Heart left ventricle (tissue), 16 donors: ENCODE measurements around the gene SCYGR4. TPM values are rescaled to one million over a fixed set of nuclear protein-coding genes. Genes with fewer than 3 reads are reported as not detected.

Experiments
- ATAC-seq, 4 donors: fragments of 200-7000 bp; cut with Tn5 transposase; one replicate each; pipeline ENCODE4 v1.9.1; 2020 to 2022; ENCODE audit warnings: moderate library complexity in 4 of 4, mild to moderate bottlenecking in 3 of 4, moderate number of reproducible peaks in 1 of 4
- DNase-seq, 5 donors: peaks; one replicate each; pipeline ENCODE4 v3.0.0-alpha.2; 2020
- H3K27ac ChIP-seq, 12 donors: fragments of 200-600 bp; sonication (generic) in 4 of 12; one replicate each; pipeline versions ENCODE4 v1.5.0 to v1.8.0; 2016 to 2022; ENCODE audit warnings: mild to moderate bottlenecking in 2 of 12
- H3K27me3 ChIP-seq, 9 donors: fragments of 200-600 bp; sonication (generic) in 2 of 9; one replicate each; pipeline versions ENCODE4 v1.5.1 to v1.8.0; 2016 to 2022; ENCODE audit warnings: mild to moderate bottlenecking in 3 of 9
- H3K36me3 ChIP-seq, 9 donors: fragments of 200-600 bp; sonication (generic) in 2 of 9; one replicate each; pipeline versions ENCODE4 v1.5.0 to v1.8.0; 2018 to 2022; ENCODE audit warnings: mild to moderate bottlenecking in 2 of 9
- H3K4me1 ChIP-seq, 12 donors: fragments of 200-600 bp; sonication (generic) in 4 of 12; one replicate each; pipeline versions ENCODE4 v1.5.0 to v1.8.0; 2016 to 2022; ENCODE audit warnings: mild to moderate bottlenecking in 3 of 12
- H3K4me3 ChIP-seq, 12 donors: fragments of 200-600 bp; sonication (generic) in 4 of 12; one replicate each; pipeline versions ENCODE4 v1.5.0 to v1.8.0; 2017 to 2022; ENCODE audit warnings: mild to moderate bottlenecking in 9 of 12, moderate library complexity in 4 of 12
- H3K9me3 ChIP-seq, 12 donors: fragments of 200-600 bp; sonication (generic) in 4 of 12; one replicate each; pipeline versions ENCODE4 v1.5.0 to v1.8.0; 2016 to 2022; ENCODE audit warnings: mild to moderate bottlenecking in 1 of 12
- CTCF ChIP-seq, 12 donors: fragments of 200-600 bp; sonication (generic) in 4 of 12; IDR thresholded peaks; one replicate each; pipeline versions ENCODE4 v1.5.0 to v1.8.0; 2018 to 2022; ENCODE audit warnings: antibody characterized with exemption in 12 of 12, mild to moderate bottlenecking in 5 of 12
- POLR2A ChIP-seq, 2 donors: fragments of 450-650 bp; IDR thresholded peaks; one replicate each; pipeline ENCODE4 v1.6.1; 2017; ENCODE audit warnings: antibody characterized with exemption in 2 of 2, mild to moderate bottlenecking in 2 of 2, moderate library complexity in 2 of 2
- WGBS, 4 donors: extraction: QIAGEN DNeasy Blood & Tissue Kit in 2 of 4; methylation state at CpG; one replicate each; pipeline versions ENCODE4 v1.1.5 to v1.1.7; 2013 to 2018; 5-methylcytosine and 5-hydroxymethylcytosine counted together
- intact Hi-C, 10 donors: fragments of 100-400 bp; cut with DNase I; formaldehyde crosslinking; loops; one replicate each; pipeline versions ENCODE4 v1.11.1 to v1.14.2; 2022
- polyA plus RNA-seq, 2 donors: library from polyadenylated mRNA; stranded (reverse); fragments of 200-250 nt; gene quantifications; one replicate each; pipeline ENCODE4 v1.2.3, GENCODE V29; 2013
- total RNA-seq, 9 donors: library from RNA; depleted of rRNA in 2 of 9; stranded (reverse); fragments of >200 nt in 2 of 9; fragmentation: NEBNext Ultra II Directional in 3 of 9; extraction: Animal tissue kit (Norgen Biotek cat#: 25700) in 3 of 9; gene quantifications; one replicate each; pipeline versions ENCODE4 v1.1.0 to v1.2.4, GENCODE V29; 2016 to 2023
- donor health status: ischemic (EF 13 %, LVEDD 7.1; RV severe dilation, severe dysfunction).
- donor health status: healthy with polysubstance abuse.
- donor health status: DM: no; HTN: yes; CAD: no.
- donor health status: DM: no; HTN: no; CAD: no.
- donor health status: ischemic (EF 25% LVEDD 6.9; RV normal size, moderate dysfunction).
- donor health status: ischemic (EF 25% LVEDD 5.7; RV mildly dilated, moderate dysfunction).
- donor health status: healthy.
- donor health status: DM: yes; HTN: yes; CAD: no.
- donor health status: ischemic (EF 35%, LVEDD 5.7; RV mildly dilated, moderate dysfunction).
- donor health status: nonischemic (EF 11% LVEDD 7.7; RV severe dilation, severe dysfunction).
- donor health status: DM: yes; HTN: yes; CAD: no.
- donor health status: PGD.
- donor health status: ischemic (EF 29% LVEDD 5.4; RV normal size, mild dysfunction).
- donor health status: nonischemic (EF 23%, LVEDD 6.1; RV moderate dilation, normal function).

Gene SCYGR4
- total and polyA plus RNA-seq, 11 donors = not detected

- WGBS, 4 donors = 60 to 78% (median 69%) methylated on average over 2 of the region's 2 CpGs
Measured at GRCh38 chr2:227576812-227577211, 40.5 kb upstream of the SCYGR4 start.

GRCh38 chr2:227577555-227577954 is 39.7 kb upstream of the SCYGR4 start:
- Histone ChIP-seq H3K4me3 (no peak overlapping the region), H3K27ac (no peak overlapping the region), H3K4me1 (no peaks in the 10 kb centered on the region), H3K36me3 (no peaks in the 10 kb centered on the region), H3K9me3 (peaks cover 0 to 8% (median 0%) of the 10 kb centered on the region in 12 donors), H3K27me3 (peaks cover 0 to 6% (median 0%) of the 10 kb centered on the region in 9 donors)
- no peak for TF ChIP-seq CTCF (IDR thresholded peaks at IDR 0.05)
- TF ChIP-seq POLR2A (IDR thresholded peaks at IDR 0.05) = no peak
- ATAC-seq (no peak), DNase-seq (no peak)
- intact Hi-C loops = no loop called here
- WGBS, 4 donors = 56 to 65% (median 59%) methylated on average over 2 of the region's 2 CpGs

More at GRCh38 chr2:227576812-227577211, 40.5 kb upstream of the SCYGR4 start:
- TF ChIP-seq POLR2A (IDR thresholded peaks at IDR 0.05) (no peak), CTCF (IDR thresholded peaks at IDR 0.05) (no peak)
- Histone ChIP-seq H3K36me3 (no peaks in the 10 kb centered on the region), H3K27me3 (peaks cover 0 to 6% (median 0%) of the 10 kb centered on the region in 9 donors), H3K27ac (no peak overlapping the region), H3K4me1 (no peaks in the 10 kb centered on the region), H3K4me3 (no peak overlapping the region), H3K9me3 (peaks cover 0 to under 1% (median 0%) of the 10 kb centered on the region in 12 donors)
- intact Hi-C loops = no loop called here
- DNase-seq (no peak), ATAC-seq (no peak)

- ATAC-seq (no peak), DNase-seq (no peak)
- Histone ChIP-seq H3K36me3 (no peaks in the 10 kb centered on the region), H3K9me3 (peaks cover 0 to 18% (median 3%) of the 10 kb centered on the region in 12 donors), H3K27me3 (peaks cover 0 to 6% (median 0%) of the 10 kb centered on the region in 9 donors), H3K4me3 (no peak overlapping the region), H3K4me1 (no peaks in the 10 kb centered on the region), H3K27ac (no peak overlapping the region)
- intact Hi-C loops = no loop called here
- TF ChIP-seq CTCF (IDR thresholded peaks at IDR 0.05) = no peak
- TF ChIP-seq POLR2A (IDR thresholded peaks at IDR 0.05) = no peak
- WGBS, 4 donors = 65 to 82% (median 75%) methylated on average over 2 of the region's 2 CpGs
Measured at GRCh38 chr2:227578642-227579041, 38.7 kb upstream of the SCYGR4 start.

- 48 to 100% (median 90%) methylated on average over 1 of the region's 1 CpG for WGBS, 4 donors
Measured at GRCh38 chr2:227579791-227580190, 37.5 kb upstream of the SCYGR4 start.

More at GRCh38 chr2:227579791-227580190, 37.5 kb upstream of the SCYGR4 start:
- Histone ChIP-seq H3K27me3 (peaks cover 0 to 6% (median 0%) of the 10 kb centered on the region in 9 donors), H3K27ac (no peak overlapping the region), H3K9me3 (peaks cover 0 to 18% (median 3%) of the 10 kb centered on the region in 12 donors), H3K4me1 (no peaks in the 10 kb centered on the region), H3K36me3 (no peaks in the 10 kb centered on the region), H3K4me3 (no peak overlapping the region)
- intact Hi-C loops = no loop called here
- no peak for DNase-seq
- TF ChIP-seq CTCF (IDR thresholded peaks at IDR 0.05) (no peak), POLR2A (IDR thresholded peaks at IDR 0.05) (no peak)
- no peak for ATAC-seq
